GM21717 (cell line): Measurements from ENCODE around the gene TBKBP1.
"Not testable (repeated sequence)": the region's sequence is repeated elsewhere in the genome, so short reads cannot be mapped to it uniquely, and the experiment has no call there.

ENCODE experiments used
- ATAC-seq: cut with Tn5 transposase; IDR thresholded peaks from one replicate; pipeline ENCODE4 v1.9.1; 2021; ENCODE audit warnings: mild to moderate bottlenecking, moderate library complexity; ENCODE audit not compliant: unreplicated experiment

The TBKBP1 gene

GRCh38 chr17:47678196-47678595 lies 15.8 kb upstream of the TBKBP1 start:
- no peak for ATAC-seq

- ATAC-seq, result no peak
Observed at GRCh38 chr17:47682138-47682537, 11.8 kb upstream of the TBKBP1 start.

GRCh38 chr17:47682727-47683126 lies 11.2 kb upstream of the TBKBP1 start:
- not testable (repeated sequence) for ATAC-seq

GRCh38 chr17:47684025-47684424 lies 9.9 kb upstream of the TBKBP1 start:
- no peak for ATAC-seq

- ATAC-seq, result no peak
Observed at GRCh38 chr17:47684535-47685193, 9.3 kb upstream of the TBKBP1 start.

GRCh38 chr17:47685556-47686275 lies 8.2 kb upstream of the TBKBP1 start:
- no peak for ATAC-seq

- ATAC-seq, result no peak
Observed at GRCh38 chr17:47686276-47686635, 7.7 kb upstream of the TBKBP1 start.

- no peak for ATAC-seq
Observed at GRCh38 chr17:47686664-47687327, 7.2 kb upstream of the TBKBP1 start.

- no peak for ATAC-seq
Observed at GRCh38 chr17:47687328-47687690, 6.7 kb upstream of the TBKBP1 start.

GRCh38 chr17:47687748-47688147 lies 6.2 kb upstream of the TBKBP1 start:
- no peak for ATAC-seq

- no peak for ATAC-seq
Observed at GRCh38 chr17:47690121-47690520, 3.8 kb upstream of the TBKBP1 start.

- ATAC-seq, result no peak
Observed at GRCh38 chr17:47692137-47692894, 1.6 kb upstream of the TBKBP1 start.

- no peak for ATAC-seq
Observed at GRCh38 chr17:47692895-47693730, 848 bp upstream of the TBKBP1 start.

- ATAC-seq, result no peak
Observed at GRCh38 chr17:47694581-47695428, 844 bp downstream of the TBKBP1 start.

GRCh38 chr17:47695429-47696376 lies 1.7 kb downstream of the TBKBP1 start:
- no peak for ATAC-seq

- no peak for ATAC-seq
Observed at GRCh38 chr17:47696717-47697642, 3.0 kb downstream of the TBKBP1 start.

GRCh38 chr17:47697906-47698711 lies 4.1 kb downstream of the TBKBP1 start:
- ATAC-seq, result no peak
